HG03066 (cell line): ENCODE measurements around the gene HEPACAM2.

Source experiments
- ATAC-seq: cut with Tn5 transposase; IDR thresholded peaks from one replicate; pipeline ENCODE4 v1.9.1; 2021; ENCODE audit warnings: low read depth; ENCODE audit not compliant: unreplicated experiment

The HEPACAM2 gene

DNA sequence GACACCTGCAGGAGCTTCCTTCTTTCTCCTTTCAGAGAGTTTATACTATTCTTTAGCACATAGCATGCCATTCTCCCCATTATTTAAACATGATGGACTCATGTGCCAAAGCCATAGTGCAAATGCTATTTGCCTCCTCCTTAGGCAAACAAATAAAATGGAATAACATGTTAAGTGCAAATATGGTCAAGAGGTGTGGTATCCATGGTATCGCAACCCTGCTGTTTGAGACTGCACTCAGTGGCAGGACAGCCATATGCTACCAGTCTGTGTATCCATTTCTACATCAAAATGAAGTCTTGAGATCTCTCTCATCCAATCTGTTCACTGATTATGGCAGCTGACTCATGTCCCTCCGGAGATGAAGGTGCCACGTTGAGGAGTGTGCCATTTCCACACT lies 22.8 kb downstream of the HEPACAM2 start:
- no peak for ATAC-seq

DNA sequence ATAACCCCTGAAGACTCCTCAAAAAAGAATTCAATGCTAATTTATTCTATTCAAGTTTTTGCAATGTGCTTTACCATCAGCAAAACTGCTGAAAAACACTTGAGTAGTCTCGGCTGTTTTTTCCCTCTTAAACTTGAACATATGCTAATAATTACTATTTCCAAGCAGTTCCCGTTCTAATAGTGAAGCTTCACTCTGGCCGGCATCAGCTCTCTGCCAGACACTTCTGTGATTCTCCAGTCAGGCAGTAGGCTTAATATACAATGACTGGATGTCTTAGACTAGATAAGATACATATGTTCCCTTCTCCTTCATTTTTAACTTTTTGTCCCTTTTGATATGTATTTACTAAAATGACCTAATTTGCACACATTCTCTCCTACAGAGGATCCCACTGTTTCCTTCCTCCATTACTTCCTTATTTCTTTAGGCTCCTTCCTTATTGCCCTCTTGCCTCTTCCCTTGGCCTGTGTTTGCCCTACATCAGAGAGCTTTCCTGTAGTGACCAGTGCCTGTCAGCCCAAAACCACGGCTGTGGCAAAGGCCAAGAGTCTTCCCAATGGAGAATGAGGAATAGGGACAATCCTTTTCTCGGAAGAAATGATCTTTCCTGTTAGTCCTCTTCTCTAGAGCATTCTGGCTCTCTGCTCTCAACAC lies 23.5 kb downstream of the HEPACAM2 start:
- ATAC-seq = no peak

DNA sequence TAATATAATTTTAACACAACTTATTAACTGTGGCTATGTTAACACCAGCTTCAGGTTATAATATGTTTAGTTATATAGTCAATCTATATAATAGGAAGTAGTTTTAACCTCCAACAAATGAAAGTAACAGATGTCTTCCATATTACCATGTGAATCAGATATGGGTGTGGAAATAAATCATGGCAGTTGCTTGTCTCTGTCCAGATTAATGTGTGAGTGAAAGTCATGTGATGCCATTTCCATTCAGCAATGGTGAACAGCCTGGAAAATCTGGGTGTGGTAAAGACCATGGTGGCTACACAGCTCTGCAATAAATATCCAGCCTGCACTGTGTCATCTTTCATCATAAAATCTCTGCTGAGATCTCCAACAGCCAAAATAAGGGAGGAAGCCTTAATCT lies 27.8 kb downstream of the HEPACAM2 start:
- no peak for ATAC-seq

DNA sequence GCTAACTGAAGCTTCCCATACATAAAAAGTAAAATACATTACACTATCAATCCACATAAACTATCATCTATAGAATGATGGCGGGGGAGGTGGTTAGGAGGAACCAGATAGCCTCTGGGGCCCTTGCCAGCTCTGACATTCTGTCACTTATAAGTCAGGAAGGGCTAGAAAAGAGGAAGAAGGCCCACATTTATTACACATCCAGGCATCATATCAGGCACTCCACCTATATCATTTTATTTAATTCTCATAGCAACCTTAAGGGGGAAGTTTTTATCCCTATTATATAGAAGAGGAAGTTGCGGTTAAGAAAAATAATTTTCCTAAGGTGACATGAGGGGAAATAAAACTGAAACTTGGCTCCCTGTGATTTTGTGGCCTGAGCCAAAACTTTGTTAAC lies 29.9 kb downstream of the HEPACAM2 start:
- ATAC-seq = no peak

DNA sequence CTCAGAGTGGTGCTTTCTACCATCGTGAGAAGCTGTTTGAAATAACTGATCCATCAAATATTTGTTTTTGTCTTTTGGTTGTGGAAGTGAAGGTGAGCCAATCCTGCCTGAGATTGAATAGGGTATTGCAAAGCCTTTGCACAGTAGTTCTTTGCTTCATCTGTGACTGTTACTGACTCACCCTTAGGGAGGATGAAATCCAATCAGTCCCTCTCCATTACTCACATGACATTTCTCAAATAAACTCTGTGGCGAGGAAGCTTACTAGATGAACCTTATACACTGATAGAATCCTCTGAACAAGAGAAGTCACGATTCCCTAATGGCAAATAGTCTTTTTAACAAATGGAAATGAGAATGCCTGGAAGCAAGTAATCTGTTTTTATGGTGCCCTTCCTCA lies 31.9 kb downstream of the HEPACAM2 start:
- no peak for ATAC-seq

DNA sequence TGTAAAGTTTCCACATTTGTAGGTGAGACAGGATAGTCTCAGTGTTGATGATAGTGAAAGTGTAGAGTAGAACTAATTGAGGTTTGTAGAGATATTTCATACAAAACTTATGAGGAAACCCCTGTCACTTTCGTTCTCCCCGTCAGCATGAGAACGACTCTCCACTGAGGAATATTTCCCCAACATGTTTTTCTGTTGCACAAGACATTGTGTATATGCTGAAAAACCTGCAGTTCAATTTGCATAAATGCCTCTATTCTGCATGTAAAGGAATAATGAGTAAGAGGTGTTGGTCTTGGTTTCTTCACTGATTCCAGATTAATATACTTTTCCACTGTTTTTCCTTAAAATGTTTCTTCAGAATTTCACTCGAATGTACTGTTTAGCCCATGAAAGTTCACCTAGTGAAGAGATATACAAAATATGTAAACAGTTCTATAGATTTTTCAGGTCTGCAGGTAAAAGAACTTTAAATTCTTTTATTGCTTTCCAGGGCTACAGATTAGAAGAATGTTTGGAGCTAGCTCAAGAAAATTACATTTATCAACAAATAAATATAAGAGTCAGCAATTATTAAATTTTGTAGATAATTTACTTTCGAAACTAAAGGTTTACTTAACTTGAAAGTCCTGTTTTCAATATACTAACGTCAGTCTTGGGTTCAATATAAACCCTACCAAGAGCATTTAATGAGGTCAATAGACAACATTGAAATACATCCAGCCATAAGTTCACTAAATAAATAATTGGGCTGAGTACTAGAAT lies 37.2 kb downstream of the HEPACAM2 start:
- no peak for ATAC-seq

DNA sequence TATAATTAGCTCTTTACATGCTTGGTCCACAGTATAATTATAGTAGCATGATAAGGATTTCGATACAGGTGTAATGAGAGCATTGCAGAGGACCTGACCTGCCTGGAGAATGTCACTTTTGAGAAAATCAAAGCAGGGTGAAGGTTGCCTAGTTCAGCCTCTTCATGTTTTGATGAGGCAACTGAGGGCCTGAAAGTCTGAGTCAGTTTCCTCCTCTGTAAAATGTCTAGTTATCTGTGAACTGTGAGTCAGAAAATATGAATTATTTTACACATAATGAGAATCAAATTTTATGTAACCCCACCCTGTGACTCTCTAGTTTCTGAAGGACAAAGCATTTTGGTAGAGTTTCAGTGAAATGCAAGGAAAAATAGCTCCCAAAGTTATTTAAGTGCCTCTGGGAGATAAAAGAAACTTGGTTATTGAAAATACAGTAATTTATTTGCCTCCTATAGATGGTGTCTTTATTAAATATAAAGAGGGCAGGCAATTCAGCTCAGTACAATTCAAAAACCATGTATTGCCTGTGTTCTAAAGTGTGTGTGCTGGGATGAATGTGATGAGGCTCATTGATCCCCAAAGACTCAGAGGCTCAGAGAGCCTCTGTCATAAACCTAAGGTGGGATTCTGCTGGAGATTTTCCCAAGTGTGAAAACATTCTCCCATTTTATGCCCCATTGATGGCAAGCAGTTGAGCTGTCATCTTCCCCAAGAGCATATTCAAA lies 40.8 kb downstream of the HEPACAM2 start:
- ATAC-seq = no peak

DNA sequence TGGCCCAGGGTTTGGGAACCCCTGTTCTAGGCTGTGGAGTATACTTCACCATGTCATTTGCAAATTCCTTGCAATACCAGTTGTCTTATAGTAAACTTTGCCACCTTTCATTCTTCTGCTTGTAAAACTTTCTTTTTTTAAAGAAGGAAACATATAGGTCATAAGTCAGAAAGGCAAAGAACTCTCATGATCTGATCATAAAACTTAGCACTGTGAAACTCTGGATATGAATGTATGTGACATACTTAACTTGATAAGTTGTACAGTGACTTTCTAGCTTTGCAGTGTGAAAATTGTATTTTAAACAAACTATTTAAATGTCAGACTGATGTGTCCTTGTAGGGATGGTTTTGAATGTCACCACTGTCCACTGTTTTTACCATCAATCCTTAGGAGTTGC lies 47.1 kb downstream of the HEPACAM2 start:
- ATAC-seq = no peak

DNA sequence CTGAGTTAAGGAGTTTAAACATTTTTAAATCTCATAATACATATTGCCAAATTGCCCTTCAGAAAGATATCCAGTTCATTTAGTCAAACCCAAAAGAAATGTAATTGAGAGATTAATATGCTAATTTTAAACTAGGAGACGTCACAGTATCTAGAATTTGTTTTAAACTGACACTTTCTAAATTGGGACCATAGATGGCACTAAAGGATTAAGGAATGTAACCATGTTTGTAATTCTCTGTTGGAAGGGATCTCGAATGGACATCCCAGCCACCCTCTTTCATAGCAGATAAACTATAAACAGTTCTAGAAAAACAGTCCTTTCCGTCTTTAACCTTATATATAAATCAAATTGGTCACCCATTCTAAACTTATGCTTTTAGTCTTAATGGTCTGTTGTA lies 48.1 kb downstream of the HEPACAM2 start:
- ATAC-seq = no peak

DNA sequence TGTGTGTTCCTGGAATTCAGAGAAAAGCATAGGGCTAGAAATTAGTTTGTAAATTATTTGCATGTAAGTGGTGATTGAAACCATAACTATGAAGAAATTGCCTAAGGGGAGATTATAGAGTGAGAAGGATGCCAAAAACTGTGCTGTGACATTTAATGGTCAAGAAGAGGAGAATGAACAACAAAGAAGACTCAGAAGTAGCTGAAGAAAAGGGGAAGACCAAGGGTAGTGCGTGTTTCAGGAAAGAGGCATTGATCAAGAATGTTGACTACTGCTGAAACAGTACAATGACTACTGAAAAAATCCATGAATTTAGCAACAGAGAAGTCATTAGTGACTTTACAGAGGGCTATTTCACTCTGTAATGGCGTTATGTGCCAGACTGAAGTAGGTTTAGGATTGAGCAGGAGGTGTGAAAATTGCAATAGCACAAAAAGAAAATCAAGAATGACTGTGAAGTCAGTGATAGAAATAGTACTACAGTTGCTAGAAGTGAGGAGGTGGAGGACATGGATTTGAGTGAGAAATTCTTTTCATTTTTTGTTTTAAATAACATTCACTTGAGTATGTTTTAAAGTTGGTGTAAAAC lies 49.2 kb downstream of the HEPACAM2 start:
- ATAC-seq = no peak

DNA sequence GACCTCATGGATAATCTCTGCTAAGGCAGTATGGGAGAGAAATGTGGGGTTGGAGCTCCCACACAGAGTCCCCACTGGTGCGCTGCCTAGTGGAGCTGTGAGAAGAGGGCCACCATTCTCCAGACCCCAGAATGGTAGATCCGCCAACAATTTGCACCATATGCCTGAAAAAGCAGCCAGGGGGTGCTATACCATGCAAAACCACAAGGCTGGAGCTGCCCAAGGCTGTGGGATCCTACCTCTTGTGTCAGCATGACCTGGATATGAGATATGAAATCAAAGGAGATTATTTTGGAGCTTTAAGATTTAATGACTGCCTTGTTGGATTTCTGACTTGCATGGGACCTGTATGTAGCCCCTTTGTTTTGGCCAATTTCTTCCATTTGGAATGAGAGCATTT lies 51.0 kb downstream of the HEPACAM2 start:
- ATAC-seq = no peak

DNA sequence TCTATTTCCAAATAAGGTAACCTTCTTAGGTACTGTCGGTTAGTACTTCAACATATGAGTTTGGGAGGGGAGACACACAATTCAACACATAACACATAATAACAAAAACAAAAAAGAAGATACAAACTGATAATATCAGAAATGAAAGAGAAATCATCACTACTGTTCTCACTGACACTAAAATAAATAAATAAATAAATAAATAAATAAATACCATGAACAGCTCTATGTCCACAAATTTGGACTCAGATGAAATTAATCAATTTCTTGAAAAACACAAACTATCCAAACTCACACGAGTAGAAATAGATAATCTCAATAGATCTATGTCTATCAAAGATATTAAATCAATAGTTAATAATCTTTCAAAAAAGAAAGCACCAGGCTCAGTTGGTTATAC lies 53.6 kb downstream of the HEPACAM2 start:
- no peak for ATAC-seq

DNA sequence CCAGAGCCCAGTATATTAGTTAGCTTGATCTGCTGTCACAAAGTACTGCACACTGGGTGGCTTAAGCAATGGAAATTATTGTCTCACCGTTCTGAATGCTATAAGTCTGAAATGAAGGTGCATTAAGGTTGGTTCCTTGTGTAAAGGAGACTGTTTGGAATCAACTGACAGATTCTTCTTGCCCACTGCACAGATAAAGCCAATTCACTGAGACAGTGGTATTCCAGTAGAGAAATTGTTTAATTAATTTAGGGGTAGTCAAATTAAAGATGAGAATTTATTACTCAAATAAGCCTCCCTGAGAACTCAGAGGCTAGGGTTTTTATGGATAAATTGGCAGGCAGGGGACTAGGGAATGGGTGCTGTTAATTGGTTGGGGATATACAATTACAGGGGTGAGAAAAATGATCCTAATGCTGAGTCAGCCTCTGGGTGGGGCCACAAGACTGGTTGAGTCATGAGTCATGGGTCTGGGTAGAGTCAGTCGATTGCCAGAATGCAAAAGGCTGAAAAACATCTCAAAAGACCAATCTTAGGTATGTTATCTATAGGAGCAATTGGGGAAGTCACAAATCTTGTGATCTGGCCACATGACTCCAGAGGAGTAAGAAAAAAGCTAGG lies 54.6 kb downstream of the HEPACAM2 start:
- no peak for ATAC-seq

DNA sequence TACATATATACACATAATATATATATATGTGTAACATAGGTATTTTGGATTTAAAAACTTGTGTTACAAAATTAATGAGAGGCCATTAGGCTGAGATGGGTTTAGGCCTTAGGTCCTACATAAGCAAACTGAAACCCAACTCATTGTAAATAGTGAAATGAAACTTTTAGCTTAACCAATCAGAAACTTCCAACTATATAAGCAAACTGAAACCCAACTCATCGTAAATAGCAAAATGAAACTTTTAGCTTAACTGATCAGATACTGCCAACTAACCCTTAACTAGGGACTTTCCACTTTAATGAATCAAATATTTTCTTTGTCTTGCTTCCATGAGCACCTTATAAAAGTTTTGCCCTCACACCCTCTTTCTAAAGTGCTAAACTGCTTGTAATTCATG lies 60.8 kb downstream of the HEPACAM2 start:
- peak; percentile 99 for ATAC-seq

DNA sequence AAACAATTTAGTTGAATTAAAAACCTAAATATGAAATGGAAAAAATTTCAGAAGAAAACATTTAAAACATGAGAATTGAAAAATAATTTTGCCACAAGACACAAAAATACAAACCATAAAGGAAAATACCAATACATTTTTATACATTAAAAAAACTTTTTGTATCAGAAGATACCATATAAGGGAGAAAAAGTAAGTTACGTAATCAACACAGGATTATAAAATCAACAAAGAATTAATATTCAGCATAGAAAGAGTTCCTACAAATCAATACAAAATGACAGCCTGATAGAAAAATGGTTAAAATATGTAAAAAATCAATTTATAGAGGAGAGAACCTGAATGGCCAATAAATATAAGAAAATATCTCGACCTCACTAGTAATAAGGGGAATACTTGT lies 61.5 kb downstream of the HEPACAM2 start:
- ATAC-seq = no peak

DNA sequence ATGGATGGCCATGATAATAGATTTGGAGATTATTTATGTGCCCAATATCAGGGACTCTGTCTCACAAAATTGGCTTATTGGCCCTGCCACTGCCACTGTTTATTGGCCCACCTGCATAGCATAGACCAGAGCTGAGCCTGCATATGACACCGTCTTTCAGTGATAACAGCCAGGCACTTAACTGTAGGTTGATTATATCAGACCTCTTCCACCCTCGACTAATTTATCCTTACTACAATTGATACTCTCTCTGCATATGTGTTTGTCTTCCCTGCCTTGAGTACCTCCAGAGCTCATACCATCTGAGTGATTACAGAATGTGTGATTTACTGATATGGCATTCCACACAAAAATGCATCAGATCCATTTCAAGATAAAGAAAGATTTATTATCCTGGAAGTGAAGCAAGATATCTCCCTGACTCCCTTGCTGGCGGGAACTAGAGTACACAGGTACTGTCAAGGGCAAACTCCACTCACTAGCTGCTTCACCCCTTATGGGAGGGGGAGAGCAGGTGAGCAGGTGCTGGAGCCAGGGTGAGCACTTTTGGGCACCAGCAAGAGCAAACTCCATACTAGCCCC lies 65.0 kb downstream of the HEPACAM2 start:
- no peak for ATAC-seq

DNA sequence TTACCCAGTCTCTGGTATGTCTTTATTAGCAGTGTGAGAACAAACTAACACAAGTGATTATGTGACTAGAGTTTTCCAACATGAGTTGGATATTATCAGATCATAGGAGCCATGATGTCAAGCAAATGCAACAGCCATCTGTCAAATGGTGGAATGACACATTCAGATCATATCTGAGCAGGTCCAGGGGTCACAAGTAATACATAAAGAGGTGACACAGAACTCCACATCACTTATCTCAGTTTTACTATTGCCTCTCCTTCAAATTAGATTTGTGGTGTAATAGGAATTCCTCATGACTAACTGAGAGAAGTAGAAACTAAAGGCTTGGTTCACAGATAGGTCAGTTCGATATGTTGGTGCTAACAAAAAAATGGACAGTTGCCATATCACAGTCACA lies 65.9 kb downstream of the HEPACAM2 start:
- no peak for ATAC-seq

DNA sequence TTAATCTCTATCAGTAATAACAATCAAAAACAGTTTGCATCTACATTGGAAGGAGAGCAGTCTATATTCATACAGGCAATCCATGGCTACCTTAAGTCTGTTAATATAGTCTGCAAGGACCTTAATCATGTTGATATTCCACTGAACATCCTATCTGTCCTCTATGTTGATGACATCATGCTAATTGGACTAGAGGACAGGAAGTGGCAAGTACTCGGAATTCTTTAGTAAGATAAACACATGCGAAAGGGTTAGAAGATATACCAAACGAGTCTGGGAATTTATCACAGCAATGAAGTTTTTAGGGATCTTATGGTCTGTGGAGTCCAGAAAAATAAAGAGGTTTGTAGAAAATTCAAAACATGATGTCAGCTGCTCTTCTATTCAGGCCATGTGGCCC lies 66.8 kb downstream of the HEPACAM2 start:
- ATAC-seq = no peak

DNA sequence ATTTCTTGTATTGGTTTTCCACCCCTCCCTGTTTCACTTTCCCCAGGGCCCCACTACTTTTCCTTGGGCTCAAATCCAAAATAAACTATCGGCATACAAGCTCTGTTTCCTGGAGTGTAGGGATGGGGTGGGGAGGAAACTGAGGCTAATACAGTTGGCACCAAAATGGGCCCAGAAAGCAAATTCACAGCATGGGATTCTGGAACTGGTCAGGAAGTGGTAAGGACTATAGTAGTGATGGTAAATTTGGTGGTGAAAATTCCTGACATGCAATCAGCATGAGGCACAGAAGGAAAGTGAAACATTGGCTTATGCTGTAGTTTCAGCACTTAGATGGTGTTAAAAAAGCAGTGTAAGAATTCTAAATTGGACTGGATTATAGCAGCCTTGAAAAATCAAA lies 69.4 kb downstream of the HEPACAM2 start:
- no peak for ATAC-seq

DNA sequence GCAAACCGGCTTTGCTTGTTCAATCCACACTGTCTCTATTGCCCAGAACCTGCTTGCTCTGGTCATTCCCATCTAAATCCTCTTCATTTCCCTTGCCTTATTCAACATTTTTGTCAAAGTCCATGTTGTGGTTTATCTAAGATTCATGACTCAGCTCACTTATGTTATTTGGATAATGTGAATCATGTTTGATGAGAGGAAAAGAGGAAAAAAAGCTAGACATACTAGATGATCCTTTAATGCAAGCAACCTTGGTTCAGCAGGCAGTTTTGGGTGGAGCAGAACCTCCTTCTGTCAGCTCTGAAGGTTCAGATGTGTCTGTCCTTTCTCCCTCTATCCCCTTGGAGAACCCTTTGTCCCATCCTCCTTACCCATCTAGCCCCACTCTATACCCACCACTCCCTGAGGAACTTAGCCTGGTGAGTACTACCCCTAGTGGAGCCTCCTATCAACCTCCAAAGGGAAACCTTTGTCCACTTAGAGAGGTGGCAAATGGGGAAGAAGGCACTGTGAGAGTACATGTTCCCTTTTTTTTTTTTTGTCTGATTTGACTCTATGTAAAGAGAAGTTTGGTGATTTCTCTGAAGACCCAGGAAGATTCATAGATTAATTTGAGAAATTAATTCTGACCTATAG lies 76.0 kb downstream of the HEPACAM2 start:
- ATAC-seq = no peak
